HepG2 (cell line): ENCODE results near the gene LONP1. TPM values are rescaled to one million over a fixed set of nuclear protein-coding genes. Genes with fewer than 3 reads are reported as not detected.
A peak's percentile ranks its signal among the peaks of the same experiment; 100 is the strongest.

ENCODE experiments used
- ARNTL ChIP-seq: sonication (generic); formaldehyde crosslinking; IDR thresholded peaks from 2 replicates; pipeline ENCODE4 v1.4.0; 2020; ENCODE audit warnings: mild to moderate bottlenecking, missing genetic modification reagents
- CCDC6 ChIP-seq: sonication (generic); formaldehyde crosslinking; IDR thresholded peaks from 2 replicates; pipeline ENCODE4 v1.8.1; 2022; ENCODE audit warnings: mild to moderate bottlenecking, missing genetic modification reagents, moderate library complexity
- CEBPG ChIP-seq: IDR thresholded peaks from 2 replicates; pipeline ENCODE4 v1.6.1; 2016
- KMT2A ChIP-seq: sonication (generic); formaldehyde crosslinking; IDR thresholded peaks from 2 replicates; pipeline ENCODE4 v1.4.0; 2020; ENCODE audit warnings: missing genetic modification reagents
- MIER3 ChIP-seq: IDR thresholded peaks from 2 replicates; pipeline ENCODE4 v1.6.1; 2016; ENCODE audit warnings: missing compliant biosample characterization, borderline replicate concordance
- PHF5A ChIP-seq: IDR thresholded peaks from one replicate; pipeline ENCODE4 v1.6.1; 2018; ENCODE audit warnings: low read depth, missing genetic modification reagents; ENCODE audit not compliant: unreplicated experiment
- SRY ChIP-seq: sonication (generic); formaldehyde crosslinking; IDR thresholded peaks from 2 replicates; pipeline ENCODE4 v1.8.0; 2022; ENCODE audit warnings: mild to moderate bottlenecking, missing genetic modification reagents
- YEATS2 ChIP-seq: sonication (generic); formaldehyde crosslinking; IDR thresholded peaks from 2 replicates; pipeline ENCODE4 v1.4.0; 2020; ENCODE audit warnings: missing genetic modification reagents, borderline replicate concordance
- ZC3H4 ChIP-seq: sonication (generic); formaldehyde crosslinking; IDR thresholded peaks from 2 replicates; pipeline ENCODE4 v1.4.0; 2020; ENCODE audit warnings: missing genetic modification reagents, borderline replicate concordance
- ZNF282 ChIP-seq: fragments of 450-650 bp; IDR thresholded peaks from 2 replicates; pipeline ENCODE4 v1.6.1; 2018; ENCODE audit not compliant: partially characterized antibody
- ZNF572 ChIP-seq: sonication (generic); formaldehyde crosslinking; IDR thresholded peaks from 2 replicates; pipeline ENCODE4 v1.5.1; 2020; ENCODE audit warnings: mild to moderate bottlenecking, missing genetic modification reagents
- ZNF589 ChIP-seq: sonication (generic); formaldehyde crosslinking; conservative IDR thresholded peaks from 2 replicates; pipeline ENCODE4 v1.8.0; 2022; ENCODE audit warnings: mild to moderate bottlenecking, moderate library complexity, missing genetic modification reagents
- ZNF703 ChIP-seq: sonication (generic); formaldehyde crosslinking; IDR thresholded peaks from 2 replicates; pipeline ENCODE4 v1.5.1; 2020; ENCODE audit warnings: missing genetic modification reagents, mild to moderate bottlenecking, moderate library complexity, borderline replicate concordance
- polyA plus RNA-seq, 8 experiments: library from polyadenylated mRNA; depleted of rRNA in 3 of 8; stranded (reverse) in 7 of 8; unstranded in 1 of 8; fragments of >200 nt; fragmentation: Illumina TruSeq in 4 of 8; extraction: Trizol in 4 of 8; gene quantifications; 2 replicates each; pipeline versions ENCODE4 v1.2.1 to v1.2.3, GENCODE V29; 2011 to 2016; ENCODE audit warnings: low read depth in 4 of 8, missing spikeins in 1 of 8, mixed read lengths in 1 of 8; ENCODE audit not compliant: insufficient read depth in 1 of 8
- total RNA-seq, 5 experiments: library from RNA; depleted of rRNA; stranded (reverse); fragments of >200 nt; fragmentation: Illumina TruSeq; extraction: Trizol; gene quantifications; 2 replicates each; pipeline ENCODE4 v1.2.3, GENCODE V29; 2016; ENCODE audit warnings: low read depth in 1 of 5
- TF ChIP-seq, protein P1 (sequence below): IDR thresholded peaks from 2 replicates; pipeline ENCODE4 v1.6.1; 2016
- TF ChIP-seq, protein P2 (sequence below): sonication (generic); formaldehyde crosslinking; IDR thresholded peaks from 2 replicates; pipeline ENCODE4 v1.4.0; 2020; ENCODE audit warnings: missing genetic modification reagents
- TF ChIP-seq, protein P3 (sequence below): sonication (generic); formaldehyde crosslinking; IDR thresholded peaks from 2 replicates; pipeline ENCODE4 v1.4.0; 2020; ENCODE audit warnings: missing genetic modification reagents
- TF ChIP-seq, protein P4 (sequence below): IDR thresholded peaks from 2 replicates; pipeline ENCODE4 v1.6.1; 2012; ENCODE audit warnings: low read length, improper control_type of control experiment
- TF ChIP-seq, protein P5 (sequence below): sonication (generic); formaldehyde crosslinking; IDR thresholded peaks from 2 replicates; pipeline ENCODE4 v1.4.0; 2020; ENCODE audit warnings: mild to moderate bottlenecking, low read depth, missing genetic modification reagents

The LONP1 gene
- total and polyA plus RNA-seq, 2 of the 13 experiments (the other 11 are each of a cell fraction or from before 2014, with no cell fraction given) = 59.5 to 76.8 TPM

DNA sequence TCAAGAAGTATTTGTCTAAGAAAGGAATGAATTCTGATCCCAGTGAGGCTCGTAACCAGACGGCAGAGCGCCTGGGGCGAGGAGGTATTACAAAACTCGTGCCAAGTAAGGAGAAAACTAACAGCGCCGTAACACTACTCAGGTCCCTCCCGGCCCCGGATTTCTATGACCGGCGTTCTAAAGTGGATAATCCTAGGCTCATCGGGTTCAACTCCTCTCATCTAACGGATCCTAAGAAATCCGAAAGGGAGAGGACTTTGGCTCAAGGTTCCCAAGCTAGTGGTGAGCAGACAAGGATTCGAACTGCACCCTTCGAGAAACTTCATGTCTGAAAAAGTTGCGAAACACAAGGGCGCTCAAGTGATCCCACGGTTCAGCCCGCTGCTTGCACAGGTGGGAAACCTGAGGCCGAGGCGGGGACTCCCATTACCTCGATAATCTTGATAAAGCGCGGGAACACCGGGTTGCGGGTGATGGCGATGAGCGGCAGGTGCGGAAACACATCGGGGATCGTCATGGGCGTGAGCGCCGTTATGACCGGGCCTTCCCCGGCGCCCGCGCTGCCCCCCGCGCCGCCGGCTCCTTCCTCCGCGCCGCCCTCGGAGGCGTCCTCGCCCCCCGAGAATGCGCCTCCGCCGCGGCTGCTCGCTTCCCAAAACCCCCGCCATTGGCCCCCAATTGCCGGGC is 529 bp downstream of the LONP1 start (continued):
- TF ChIP-seq, protein P1, sequence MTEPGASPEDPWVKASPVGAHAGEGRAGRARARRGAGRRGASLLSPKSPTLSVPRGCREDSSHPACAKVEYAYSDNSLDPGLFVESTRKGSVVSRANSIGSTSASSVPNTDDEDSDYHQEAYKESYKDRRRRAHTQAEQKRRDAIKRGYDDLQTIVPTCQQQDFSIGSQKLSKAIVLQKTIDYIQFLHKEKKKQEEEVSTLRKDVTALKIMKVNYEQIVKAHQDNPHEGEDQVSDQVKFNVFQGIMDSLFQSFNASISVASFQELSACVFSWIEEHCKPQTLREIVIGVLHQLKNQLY (CRISPR knock-in tag) = no peak
- peak; percentile 18; the same call in 1 of the 2 replicates for TF ChIP-seq KMT2A (CRISPR knock-in tag)
- TF ChIP-seq SRY (CRISPR knock-in tag) = no peak
- TF ChIP-seq ZC3H4 (CRISPR knock-in tag) = peak; percentile 52; the same call in 1 of the 2 replicates
- TF ChIP-seq MIER3 (CRISPR knock-in tag) = no peak
- no peak for TF ChIP-seq ARNTL
- TF ChIP-seq, protein P2, sequence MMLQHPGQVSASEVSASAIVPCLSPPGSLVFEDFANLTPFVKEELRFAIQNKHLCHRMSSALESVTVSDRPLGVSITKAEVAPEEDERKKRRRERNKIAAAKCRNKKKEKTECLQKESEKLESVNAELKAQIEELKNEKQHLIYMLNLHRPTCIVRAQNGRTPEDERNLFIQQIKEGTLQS (CRISPR knock-in tag) = no peak
- no peak for TF ChIP-seq ZNF589 (CRISPR knock-in tag)
- TF ChIP-seq, protein P3, sequence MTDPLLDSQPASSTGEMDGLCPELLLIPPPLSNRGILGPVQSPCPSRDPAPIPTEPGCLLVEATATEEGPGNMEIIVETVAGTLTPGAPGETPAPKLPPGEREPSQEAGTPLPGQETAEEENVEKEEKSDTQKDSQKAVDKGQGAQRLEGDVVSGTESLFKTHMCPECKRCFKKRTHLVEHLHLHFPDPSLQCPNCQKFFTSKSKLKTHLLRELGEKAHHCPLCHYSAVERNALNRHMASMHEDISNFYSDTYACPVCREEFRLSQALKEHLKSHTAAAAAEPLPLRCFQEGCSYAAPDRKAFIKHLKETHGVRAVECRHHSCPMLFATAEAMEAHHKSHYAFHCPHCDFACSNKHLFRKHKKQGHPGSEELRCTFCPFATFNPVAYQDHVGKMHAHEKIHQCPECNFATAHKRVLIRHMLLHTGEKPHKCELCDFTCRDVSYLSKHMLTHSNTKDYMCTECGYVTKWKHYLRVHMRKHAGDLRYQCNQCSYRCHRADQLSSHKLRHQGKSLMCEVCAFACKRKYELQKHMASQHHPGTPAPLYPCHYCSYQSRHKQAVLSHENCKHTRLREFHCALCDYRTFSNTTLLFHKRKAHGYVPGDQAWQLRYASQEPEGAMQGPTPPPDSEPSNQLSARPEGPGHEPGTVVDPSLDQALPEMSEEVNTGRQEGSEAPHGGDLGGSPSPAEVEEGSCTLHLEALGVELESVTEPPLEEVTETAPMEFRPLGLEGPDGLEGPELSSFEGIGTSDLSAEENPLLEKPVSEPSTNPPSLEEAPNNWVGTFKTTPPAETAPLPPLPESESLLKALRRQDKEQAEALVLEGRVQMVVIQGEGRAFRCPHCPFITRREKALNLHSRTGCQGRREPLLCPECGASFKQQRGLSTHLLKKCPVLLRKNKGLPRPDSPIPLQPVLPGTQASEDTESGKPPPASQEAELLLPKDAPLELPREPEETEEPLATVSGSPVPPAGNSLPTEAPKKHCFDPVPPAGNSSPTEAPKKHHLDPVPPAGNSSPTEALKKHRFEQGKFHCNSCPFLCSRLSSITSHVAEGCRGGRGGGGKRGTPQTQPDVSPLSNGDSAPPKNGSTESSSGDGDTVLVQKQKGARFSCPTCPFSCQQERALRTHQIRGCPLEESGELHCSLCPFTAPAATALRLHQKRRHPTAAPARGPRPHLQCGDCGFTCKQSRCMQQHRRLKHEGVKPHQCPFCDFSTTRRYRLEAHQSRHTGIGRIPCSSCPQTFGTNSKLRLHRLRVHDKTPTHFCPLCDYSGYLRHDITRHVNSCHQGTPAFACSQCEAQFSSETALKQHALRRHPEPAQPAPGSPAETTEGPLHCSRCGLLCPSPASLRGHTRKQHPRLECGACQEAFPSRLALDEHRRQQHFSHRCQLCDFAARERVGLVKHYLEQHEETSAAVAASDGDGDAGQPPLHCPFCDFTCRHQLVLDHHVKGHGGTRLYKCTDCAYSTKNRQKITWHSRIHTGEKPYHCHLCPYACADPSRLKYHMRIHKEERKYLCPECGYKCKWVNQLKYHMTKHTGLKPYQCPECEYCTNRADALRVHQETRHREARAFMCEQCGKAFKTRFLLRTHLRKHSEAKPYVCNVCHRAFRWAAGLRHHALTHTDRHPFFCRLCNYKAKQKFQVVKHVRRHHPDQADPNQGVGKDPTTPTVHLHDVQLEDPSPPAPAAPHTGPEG = no peak
- no peak for TF ChIP-seq ZNF703
- no peak for TF ChIP-seq ZNF572 (CRISPR knock-in tag)
- no peak for TF ChIP-seq ZNF282
- TF ChIP-seq PHF5A (CRISPR knock-in tag) = no peak
- TF ChIP-seq, protein P4, sequence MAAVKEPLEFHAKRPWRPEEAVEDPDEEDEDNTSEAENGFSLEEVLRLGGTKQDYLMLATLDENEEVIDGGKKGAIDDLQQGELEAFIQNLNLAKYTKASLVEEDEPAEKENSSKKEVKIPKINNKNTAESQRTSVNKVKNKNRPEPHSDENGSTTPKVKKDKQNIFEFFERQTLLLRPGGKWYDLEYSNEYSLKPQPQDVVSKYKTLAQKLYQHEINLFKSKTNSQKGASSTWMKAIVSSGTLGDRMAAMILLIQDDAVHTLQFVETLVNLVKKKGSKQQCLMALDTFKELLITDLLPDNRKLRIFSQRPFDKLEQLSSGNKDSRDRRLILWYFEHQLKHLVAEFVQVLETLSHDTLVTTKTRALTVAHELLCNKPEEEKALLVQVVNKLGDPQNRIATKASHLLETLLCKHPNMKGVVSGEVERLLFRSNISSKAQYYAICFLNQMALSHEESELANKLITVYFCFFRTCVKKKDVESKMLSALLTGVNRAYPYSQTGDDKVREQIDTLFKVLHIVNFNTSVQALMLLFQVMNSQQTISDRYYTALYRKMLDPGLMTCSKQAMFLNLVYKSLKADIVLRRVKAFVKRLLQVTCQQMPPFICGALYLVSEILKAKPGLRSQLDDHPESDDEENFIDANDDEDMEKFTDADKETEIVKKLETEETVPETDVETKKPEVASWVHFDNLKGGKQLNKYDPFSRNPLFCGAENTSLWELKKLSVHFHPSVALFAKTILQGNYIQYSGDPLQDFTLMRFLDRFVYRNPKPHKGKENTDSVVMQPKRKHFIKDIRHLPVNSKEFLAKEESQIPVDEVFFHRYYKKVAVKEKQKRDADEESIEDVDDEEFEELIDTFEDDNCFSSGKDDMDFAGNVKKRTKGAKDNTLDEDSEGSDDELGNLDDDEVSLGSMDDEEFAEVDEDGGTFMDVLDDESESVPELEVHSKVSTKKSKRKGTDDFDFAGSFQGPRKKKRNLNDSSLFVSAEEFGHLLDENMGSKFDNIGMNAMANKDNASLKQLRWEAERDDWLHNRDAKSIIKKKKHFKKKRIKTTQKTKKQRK = no peak
- TF ChIP-seq, protein P5, sequence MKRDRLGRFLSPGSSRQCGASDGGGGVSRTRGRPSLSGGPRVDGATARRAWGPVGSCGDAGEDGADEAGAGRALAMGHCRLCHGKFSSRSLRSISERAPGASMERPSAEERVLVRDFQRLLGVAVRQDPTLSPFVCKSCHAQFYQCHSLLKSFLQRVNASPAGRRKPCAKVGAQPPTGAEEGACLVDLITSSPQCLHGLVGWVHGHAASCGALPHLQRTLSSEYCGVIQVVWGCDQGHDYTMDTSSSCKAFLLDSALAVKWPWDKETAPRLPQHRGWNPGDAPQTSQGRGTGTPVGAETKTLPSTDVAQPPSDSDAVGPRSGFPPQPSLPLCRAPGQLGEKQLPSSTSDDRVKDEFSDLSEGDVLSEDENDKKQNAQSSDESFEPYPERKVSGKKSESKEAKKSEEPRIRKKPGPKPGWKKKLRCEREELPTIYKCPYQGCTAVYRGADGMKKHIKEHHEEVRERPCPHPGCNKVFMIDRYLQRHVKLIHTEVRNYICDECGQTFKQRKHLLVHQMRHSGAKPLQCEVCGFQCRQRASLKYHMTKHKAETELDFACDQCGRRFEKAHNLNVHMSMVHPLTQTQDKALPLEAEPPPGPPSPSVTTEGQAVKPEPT (CRISPR knock-in tag) = no peak
- TF ChIP-seq CCDC6 (CRISPR knock-in tag) = 0 out of 2 replicates have a peak, but pooled peaks have one; percentile 25
- TF ChIP-seq CEBPG (CRISPR knock-in tag) = peak; percentile 56; the same call in 1 of the 2 replicates
- TF ChIP-seq YEATS2 (CRISPR knock-in tag) = no peak
